ENCODE measurements around the gene METAP1. TPM values are rescaled to one million over a fixed set of nuclear protein-coding genes. Genes with fewer than 3 reads are reported as not detected.
"Not testable (repeated sequence)": the region's sequence is repeated elsewhere in the genome, so short reads cannot be mapped to it uniquely, and the experiment has no call there.

Gene METAP1
- total RNA-seq, 2 experiments from 2014 or later, result 47.3 to 58.7 TPM

- no peak overlapping the region for H3K4me3 Mint-ChIP-seq
- peaks cover 17% of the 10 kb centered on the region for H3K27me3 Mint-ChIP-seq (ENCODE audit: low read depth)
- H3K9me3 Mint-ChIP-seq (ENCODE audit: insufficient read depth), result no peaks in the 10 kb centered on the region
- H3K36me3 Mint-ChIP-seq (ENCODE audit: low read depth), result no peaks in the 10 kb centered on the region
- no peaks in the 10 kb centered on the region for H3K4me1 Mint-ChIP-seq (ENCODE audit: low read depth)
- CTCF ChIA-PET, result no interaction called here
- POLR2A ChIA-PET, result no interaction called here
- no peak overlapping the region for H3K27ac Mint-ChIP-seq
- ATAC-seq, result no peak
- DNase-seq, result no peak
These were observed 25.4 kb upstream of the METAP1 start for GRCh38 chr4:98969878-98970785.

DNA sequence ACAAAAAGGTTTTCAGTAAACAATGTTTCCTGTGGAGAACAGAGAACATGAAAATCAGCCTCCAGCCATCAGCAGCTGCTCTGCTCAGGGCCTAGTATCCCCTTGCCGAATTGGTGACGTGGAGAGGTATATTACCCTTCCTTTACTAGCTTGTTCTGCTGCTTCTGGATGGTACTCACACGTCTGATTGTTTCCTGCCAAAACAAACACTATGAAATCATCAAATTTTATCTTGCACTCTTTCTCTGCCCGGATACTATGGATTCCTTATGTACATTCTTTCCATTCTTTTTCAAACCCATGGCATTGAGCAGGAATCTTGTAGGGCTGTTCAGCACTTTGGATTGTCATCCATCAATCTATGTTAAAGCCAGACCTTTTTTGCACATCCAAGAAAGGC, 18.8 kb upstream of the METAP1 start:
- ATAC-seq (no peak), DNase-seq (no peak)
- H3K27ac Mint-ChIP-seq, result no peak overlapping the region
- POLR2A ChIA-PET, result no interaction called here
- H3K9me3 Mint-ChIP-seq (ENCODE audit: insufficient read depth), result peaks cover 4% of the 10 kb centered on the region
- no peak overlapping the region for H3K4me3 Mint-ChIP-seq
- H3K27me3 Mint-ChIP-seq (ENCODE audit: low read depth), result peaks cover 5% of the 10 kb centered on the region
- CTCF ChIA-PET, result no interaction called here
- H3K36me3 Mint-ChIP-seq (ENCODE audit: low read depth), result no peaks in the 10 kb centered on the region
- no peaks in the 10 kb centered on the region for H3K4me1 Mint-ChIP-seq (ENCODE audit: low read depth)

GRCh38 chr4:98977557-98977956, 18.0 kb upstream of the METAP1 start:
- ChIA-PET CTCF (interaction anchor here (1.2 kb wide), 1 partner anchor 18 kb away, joined by 4 read pairs; the partner anchor contains the start of gene METAP1), POLR2A (no interaction called here)
- Mint-ChIP-seq H3K27me3 (ENCODE audit: low read depth) (peaks cover 5% of the 10 kb centered on the region), H3K27ac (no peak overlapping the region), H3K36me3 (ENCODE audit: low read depth) (no peaks in the 10 kb centered on the region), H3K4me1 (ENCODE audit: low read depth) (no peaks in the 10 kb centered on the region), H3K9me3 (ENCODE audit: insufficient read depth) (peaks cover 4% of the 10 kb centered on the region), H3K4me3 (no peak overlapping the region)
- DNase-seq (no peak), ATAC-seq (no peak)

GRCh38 chr4:98987720-98988119, 7.8 kb upstream of the METAP1 start:
- H3K27ac Mint-ChIP-seq, result no peak overlapping the region
- no peak for ATAC-seq
- no peaks in the 10 kb centered on the region for H3K27me3 Mint-ChIP-seq (ENCODE audit: low read depth)
- no peak overlapping the region for H3K4me3 Mint-ChIP-seq
- CTCF ChIA-PET, result no interaction called here
- H3K4me1 Mint-ChIP-seq (ENCODE audit: low read depth), result peaks cover under 1% of the 10 kb centered on the region
- DNase-seq, result no peak
- H3K36me3 Mint-ChIP-seq (ENCODE audit: low read depth), result no peaks in the 10 kb centered on the region
- peaks cover 4% of the 10 kb centered on the region for H3K9me3 Mint-ChIP-seq (ENCODE audit: insufficient read depth)
- POLR2A ChIA-PET, result no interaction called here

- peaks cover 26% of the 10 kb centered on the region for H3K4me1 Mint-ChIP-seq (ENCODE audit: low read depth)
- not testable (repeated sequence) for DNase-seq; H3K36me3 Mint-ChIP-seq (ENCODE audit: low read depth); H3K9me3 Mint-ChIP-seq (ENCODE audit: insufficient read depth); ATAC-seq; H3K27ac Mint-ChIP-seq; H3K27me3 Mint-ChIP-seq (ENCODE audit: low read depth); H3K4me3 Mint-ChIP-seq
- CTCF ChIA-PET, result interaction anchor here (1.1 to 2.4 kb wide), 2 partner anchors 63 to 412 kb away, joined by 3 to 17 read pairs; no protein-coding TSS in a partner anchor
- POLR2A ChIA-PET, result interaction anchor here (0.9 to 1.5 kb wide), 2 partner anchors 64 to 96 kb away, joined by 5 to 6 read pairs; partner anchors contain the start of genes ADH5 and EIF4E
These were observed 2.7 kb upstream of the METAP1 start for GRCh38 chr4:98992835-98993234.

GRCh38 chr4:98993419-98994071, 2.0 kb upstream of the METAP1 start:
- no peaks in the 10 kb centered on the region for H3K27me3 Mint-ChIP-seq (ENCODE audit: low read depth)
- H3K36me3 Mint-ChIP-seq (ENCODE audit: low read depth), result peaks cover 8% of the 10 kb centered on the region
- POLR2A ChIA-PET, result interaction anchor here (0.9 to 4.8 kb wide), 4 partner anchors 64 to 95 kb away, joined by 5 to 59 read pairs (median 18); partner anchors contain the start of genes ADH5 and EIF4E
- H3K27ac Mint-ChIP-seq, result no peak overlapping the region
- H3K4me3 Mint-ChIP-seq, result no peak overlapping the region
- ATAC-seq (no peak), DNase-seq (no peak)
- no peaks in the 10 kb centered on the region for H3K9me3 Mint-ChIP-seq (ENCODE audit: insufficient read depth)
- CTCF ChIA-PET, result interaction anchor here (1.1 to 3.5 kb wide), 10 partner anchors 12 to 849 kb away, joined by 3 to 40 read pairs (median 8); partner anchors contain the start of genes ADH5 and EIF4E
- H3K4me1 Mint-ChIP-seq (ENCODE audit: low read depth), result peaks cover 29% of the 10 kb centered on the region

DNA sequence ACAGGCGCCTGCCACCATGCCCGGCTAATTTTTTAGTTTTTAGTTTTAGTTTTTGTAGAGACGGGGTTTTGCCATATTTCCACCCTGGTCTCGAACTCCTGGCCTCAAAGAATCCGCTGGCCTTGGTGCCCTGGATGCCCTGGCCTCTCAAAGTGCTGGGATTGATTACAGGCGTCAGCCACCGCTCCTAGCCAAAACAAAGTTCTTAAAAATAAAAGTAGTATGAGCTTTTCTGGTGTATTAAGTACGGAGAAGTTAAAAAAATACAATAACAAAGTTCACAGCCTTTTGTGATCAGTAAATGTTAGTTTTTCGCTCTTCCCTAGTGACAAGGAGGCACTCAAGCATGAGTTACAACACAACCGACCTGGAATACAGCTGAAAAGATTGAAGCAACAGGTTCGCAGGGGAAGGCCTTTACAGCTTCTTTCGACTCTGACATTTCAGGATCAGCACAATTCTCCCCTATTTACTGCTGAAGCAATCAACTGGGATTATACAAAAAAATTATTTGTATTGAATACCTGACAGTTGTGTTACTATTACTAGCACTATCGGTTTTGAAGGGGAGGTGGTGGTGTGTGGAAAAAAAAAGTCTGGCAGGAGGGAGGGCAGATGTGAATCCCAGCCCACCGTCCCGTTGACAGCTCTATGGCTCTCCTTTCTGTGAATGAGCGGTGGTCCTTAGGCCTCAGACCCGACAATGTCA, 893 bp upstream of the METAP1 start:
- ATAC-seq (no peak), DNase-seq (no peak)
- Mint-ChIP-seq H3K4me3 (peak overlapping the region; percentile 85), H3K9me3 (ENCODE audit: insufficient read depth) (no peaks in the 10 kb centered on the region), H3K36me3 (ENCODE audit: low read depth) (peaks cover 13% of the 10 kb centered on the region), H3K27ac (peak overlapping the region; percentile 99), H3K4me1 (ENCODE audit: low read depth) (peaks cover 29% of the 10 kb centered on the region), H3K27me3 (ENCODE audit: low read depth) (no peaks in the 10 kb centered on the region)
- ChIA-PET CTCF (interaction anchor here (0.6 to 4.1 kb wide), 57 partner anchors 8 to 881 kb away, joined by 3 to 261 read pairs (median 5); partner anchors contain the start of genes ADH5, EIF4E and STPG2), POLR2A (interaction anchor here (0.7 to 4.8 kb wide), 13 partner anchors 10 to 851 kb away, joined by 3 to 59 read pairs (median 4); partner anchors contain the start of genes ADH5, EIF4E, RAP1GDS1 and STPG2)

DNA sequence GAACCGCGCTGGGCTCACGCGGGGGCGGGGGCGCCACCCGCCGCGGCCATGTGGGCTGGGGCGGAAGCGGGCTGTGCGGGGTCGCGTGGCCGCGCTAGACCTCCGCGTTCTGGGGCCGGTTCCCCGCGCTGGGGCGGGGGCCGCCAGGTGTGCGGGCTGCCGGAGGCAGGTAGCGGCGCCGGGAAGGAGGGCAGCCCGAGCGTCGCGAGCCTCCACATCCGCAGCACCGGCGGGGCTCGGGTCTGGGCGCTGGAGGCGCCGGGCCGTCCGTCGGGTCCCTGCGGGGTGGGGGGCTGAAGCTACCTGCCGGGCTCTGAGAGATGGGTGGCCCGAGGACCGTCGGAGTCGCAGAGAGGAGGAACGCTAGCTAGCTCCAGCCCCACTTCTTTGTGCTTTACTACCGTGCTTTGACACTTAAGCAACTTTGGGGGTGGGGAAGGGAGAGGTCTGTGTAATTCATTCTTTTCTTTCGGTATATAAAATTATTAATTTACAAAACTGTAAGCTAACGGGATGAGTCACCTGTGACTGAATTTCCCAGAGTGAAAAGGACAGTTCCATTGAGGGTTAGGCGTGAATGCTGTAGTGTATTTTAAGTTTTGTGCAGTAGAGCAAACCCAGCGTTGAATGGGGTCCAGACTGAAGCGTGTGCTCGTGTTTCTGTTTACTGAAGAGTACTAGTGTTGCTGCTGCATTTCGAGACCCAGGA, 689 bp downstream of the METAP1 start:
- ChIA-PET CTCF (interaction anchor here (0.8 to 4.1 kb wide), 22 partner anchors 9 to 853 kb away, joined by 3 to 261 read pairs (median 8); partner anchors contain the start of genes ADH5, EIF4E, STPG2 and TSPAN5), POLR2A (interaction anchor here (1.0 to 4.8 kb wide), 5 partner anchors 48 to 338 kb away, joined by 8 to 59 read pairs (median 17); partner anchors contain the start of genes ADH5, EIF4E and TSPAN5)
- H3K27ac Mint-ChIP-seq, result peak overlapping the region; percentile 80
- DNase-seq (peak; percentile 41), ATAC-seq (no peak)
- peak overlapping the region; percentile 88 for H3K4me3 Mint-ChIP-seq
- H3K36me3 Mint-ChIP-seq (ENCODE audit: low read depth), result peaks cover 19% of the 10 kb centered on the region
- H3K4me1 Mint-ChIP-seq (ENCODE audit: low read depth), result peaks cover 35% of the 10 kb centered on the region
- H3K9me3 Mint-ChIP-seq (ENCODE audit: insufficient read depth), result no peaks in the 10 kb centered on the region
- no peaks in the 10 kb centered on the region for H3K27me3 Mint-ChIP-seq (ENCODE audit: low read depth)

- peaks cover 19% of the 10 kb centered on the region for H3K36me3 Mint-ChIP-seq (ENCODE audit: low read depth)
- peaks cover 35% of the 10 kb centered on the region for H3K4me1 Mint-ChIP-seq (ENCODE audit: low read depth)
- H3K27ac Mint-ChIP-seq, result peak overlapping the region; percentile 80
- ATAC-seq (no peak), DNase-seq (no peak)
- ChIA-PET CTCF (interaction anchor here (0.9 to 4.1 kb wide), 11 partner anchors 9 to 853 kb away, joined by 3 to 261 read pairs (median 17); partner anchors contain the start of genes ADH5, EIF4E and STPG2), POLR2A (interaction anchor here (2.4 to 4.8 kb wide), 4 partner anchors 47 to 92 kb away, joined by 17 to 59 read pairs (median 24); partner anchors contain the start of genes ADH5 and EIF4E)
- H3K9me3 Mint-ChIP-seq (ENCODE audit: insufficient read depth), result no peaks in the 10 kb centered on the region
- H3K27me3 Mint-ChIP-seq (ENCODE audit: low read depth), result no peaks in the 10 kb centered on the region
- peak overlapping the region; percentile 88 for H3K4me3 Mint-ChIP-seq
These were observed 1.2 kb downstream of the METAP1 start for GRCh38 chr4:98996765-98997068.

- ATAC-seq (no peak), DNase-seq (no peak)
- ChIA-PET CTCF (interaction anchor here (1.0 to 4.1 kb wide), 2 partner anchors 11 to 57 kb away, joined by 3 to 261 read pairs; no protein-coding TSS in a partner anchor), POLR2A (interaction anchor here (3.5 to 4.8 kb wide), 2 partner anchors 68 to 92 kb away, joined by 30 to 59 read pairs; partner anchors contain the start of genes ADH5 and EIF4E)
- H3K4me3 Mint-ChIP-seq, result peak overlapping the region; percentile 44
- no peaks in the 10 kb centered on the region for H3K27me3 Mint-ChIP-seq (ENCODE audit: low read depth)
- peaks cover 19% of the 10 kb centered on the region for H3K36me3 Mint-ChIP-seq (ENCODE audit: low read depth)
- H3K27ac Mint-ChIP-seq, result no peak overlapping the region
- peaks cover 35% of the 10 kb centered on the region for H3K4me1 Mint-ChIP-seq (ENCODE audit: low read depth)
- no peaks in the 10 kb centered on the region for H3K9me3 Mint-ChIP-seq (ENCODE audit: insufficient read depth)
These were observed 1.6 kb downstream of the METAP1 start for GRCh38 chr4:98997166-98997565.

Data from activated CD8-positive, alpha-beta T cell treated with anti-CD3 and anti-CD28 coated beads, Interleukin-2, amount 10 ng/mL, durations not matched to agents 7 days and 5 days (primary cell).